ENCODE results near the gene FAM124A. TPM values are rescaled to one million over a fixed set of nuclear protein-coding genes. Genes with fewer than 3 reads are reported as not detected.
A peak's percentile ranks its signal among the peaks of the same experiment; 100 is the strongest.

FAM124A gene
- total RNA-seq (1 to 10 TPM in 2 of 4 donors, under 1 TPM in 2; 0.63 to 1.5 (median 0.99) TPM), polyA plus RNA-seq (under 1 TPM; 0.51 to 0.75 (median 0.52) TPM)
- long read RNA-seq, donor 1: 0 reads
- long read RNA-seq, donor 2, partial matches to known transcripts: 0 of 4 reads
- long read RNA-seq, donor 2, other reads (novel, unspliced or antisense): 3 of 4 reads

- no peaks in the 10 kb centered on the region for H3K36me3 ChIP-seq (ENCODE audit: insufficient read depth in 1 of 2, low read depth in 1 of 2)
- peak within 1 kb of the TSS; percentile 86 for H3K4me3 ChIP-seq
- H3K9me3 ChIP-seq: no peaks in the 10 kb centered on the region
- DNase-seq: peak; percentile 48 to 59
- TF ChIP-seq CTCF (IDR thresholded peaks at IDR 0.05): peak; percentile 55
- 0 to 1% (median 1%) methylated on average over 10 to 106 of the region's 106 CpGs for WGBS, 3 donors
- peak within 1 kb of the TSS; percentile 36 for H3K27ac ChIP-seq
- peak; percentile 73 to 91 (median 84) for ATAC-seq
- intact Hi-C loops (cut with DNase I): loop anchor here (2.0 to 5.0 kb wide), 2 partner anchors 60 to 63 kb away; no protein-coding TSS in a partner anchor
- peaks cover 0 to 1% (median 0%) of the 10 kb centered on the region in 3 donors for H3K27me3 ChIP-seq (ENCODE audit: insufficient read depth in 3 of 3, low read length in 2 of 3)
- no peaks in the 10 kb centered on the region for H3K4me1 ChIP-seq
Measured at GRCh38 chr13:51222037-51222685, at the start of gene FAM124A. TSS of gene FAM124A (plus strand) at chr13:51222398. CDS start at chr13:51222502, 104 bp downstream.

- intact Hi-C loops (cut with DNase I): no loop called here
- no peak for DNase-seq
- WGBS, 3 donors: 81 to 87% (median 83%) methylated on average over 8 of the region's 8 CpGs
Measured at GRCh38 chr13:51175021-51175420, 47.2 kb upstream of the FAM124A start.

GRCh38 chr13:51175639-51176038 is 46.6 kb upstream of the FAM124A start:
- ATAC-seq (no peak), DNase-seq (no peak)
- 31 to 65% (median 55%) methylated on average over 1 of the region's 1 CpG for WGBS, 3 donors
- no peaks in the 10 kb centered on the region for H3K27me3 ChIP-seq (ENCODE audit: insufficient read depth in 3 of 3, low read length in 2 of 3)
- H3K4me3 ChIP-seq: no peak overlapping the region
- no peaks in the 10 kb centered on the region for H3K9me3 ChIP-seq
- no peak overlapping the region for H3K27ac ChIP-seq
- no peak for TF ChIP-seq CTCF (IDR thresholded peaks at IDR 0.05)
- intact Hi-C loops (cut with DNase I): no loop called here
- H3K36me3 ChIP-seq (ENCODE audit: insufficient read depth in 1 of 2, low read depth in 1 of 2): no peaks in the 10 kb centered on the region
- no peaks in the 10 kb centered on the region for H3K4me1 ChIP-seq

More at GRCh38 chr13:51175021-51175420, 47.2 kb upstream of the FAM124A start:
- Histone ChIP-seq H3K4me1 (no peaks in the 10 kb centered on the region), H3K36me3 (ENCODE audit: insufficient read depth in 1 of 2, low read depth in 1 of 2) (no peaks in the 10 kb centered on the region), H3K4me3 (no peak overlapping the region), H3K9me3 (no peaks in the 10 kb centered on the region), H3K27me3 (ENCODE audit: insufficient read depth in 3 of 3, low read length in 2 of 3) (no peaks in the 10 kb centered on the region), H3K27ac (no peak overlapping the region)
- no peak for TF ChIP-seq CTCF (IDR thresholded peaks at IDR 0.05)
- no peak for ATAC-seq

GRCh38 chr13:51177188-51177587 is 45.0 kb upstream of the FAM124A start:
- Histone ChIP-seq H3K4me3 (no peak overlapping the region), H3K27ac (no peak overlapping the region), H3K27me3 (ENCODE audit: insufficient read depth in 3 of 3, low read length in 2 of 3) (no peaks in the 10 kb centered on the region), H3K4me1 (no peaks in the 10 kb centered on the region), H3K9me3 (no peaks in the 10 kb centered on the region), H3K36me3 (ENCODE audit: insufficient read depth in 1 of 2, low read depth in 1 of 2) (no peaks in the 10 kb centered on the region)
- TF ChIP-seq CTCF (IDR thresholded peaks at IDR 0.05): no peak
- ATAC-seq (no peak), DNase-seq (no peak)
- 95 to 100% (median 97%) methylated on average over 1 of the region's 1 CpG for WGBS, 3 donors
- intact Hi-C loops (cut with DNase I): no loop called here

Data from psoas muscle (tissue), 8 donors.